ENCODE results near the gene AQP12A.
"Not testable (repeated sequence)": the region's sequence is repeated elsewhere in the genome, so short reads cannot be mapped to it uniquely, and the experiment has no call there.

AQP12A gene, protein sequence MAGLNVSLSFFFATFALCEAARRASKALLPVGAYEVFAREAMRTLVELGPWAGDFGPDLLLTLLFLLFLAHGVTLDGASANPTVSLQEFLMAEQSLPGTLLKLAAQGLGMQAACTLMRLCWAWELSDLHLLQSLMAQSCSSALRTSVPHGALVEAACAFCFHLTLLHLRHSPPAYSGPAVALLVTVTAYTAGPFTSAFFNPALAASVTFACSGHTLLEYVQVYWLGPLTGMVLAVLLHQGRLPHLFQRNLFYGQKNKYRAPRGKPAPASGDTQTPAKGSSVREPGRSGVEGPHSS

DNA sequence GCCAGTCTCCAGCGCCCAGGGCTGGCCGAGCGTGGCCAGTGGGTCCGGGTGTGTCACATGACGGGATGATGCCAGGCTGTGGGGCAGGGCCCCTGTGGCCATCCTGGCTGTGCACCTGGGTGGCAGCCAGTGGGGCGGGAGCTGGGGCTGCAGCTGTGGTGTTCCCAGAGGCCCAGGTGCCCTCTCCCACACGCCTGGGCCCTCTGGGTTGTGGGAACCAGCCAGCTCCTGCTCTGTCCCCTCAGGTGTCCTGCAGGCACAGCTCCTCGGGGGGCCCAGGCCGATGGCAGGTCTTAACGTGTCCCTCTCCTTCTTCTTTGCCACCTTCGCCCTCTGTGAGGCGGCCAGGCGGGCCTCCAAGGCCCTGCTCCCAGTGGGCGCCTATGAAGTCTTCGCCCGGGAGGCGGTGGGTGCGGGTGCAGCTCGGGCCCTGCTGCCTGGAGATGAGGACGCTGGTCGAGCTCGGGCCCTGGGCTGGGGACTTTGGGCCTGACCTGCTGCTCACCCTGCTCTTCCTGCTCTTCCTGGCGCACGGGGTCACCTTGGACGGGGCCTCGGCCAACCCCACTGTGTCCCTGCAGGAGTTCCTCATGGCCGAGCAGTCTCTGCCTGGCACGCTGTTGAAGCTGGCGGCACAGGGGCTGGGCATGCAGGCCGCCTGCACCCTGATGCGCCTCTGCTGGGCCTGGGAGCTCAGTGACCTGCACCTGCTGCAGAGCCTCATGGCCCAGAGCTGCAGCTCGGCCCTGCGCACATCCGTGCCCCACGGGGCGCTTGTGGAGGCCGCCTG is at the start of gene AQP12A:
AQP12A (plus strand) TSS at position 236 of the 790 bp plus-strand sequence; CDS start at position 284, 48 bp downstream.
- not testable (repeated sequence) for DNase-seq

DNA sequence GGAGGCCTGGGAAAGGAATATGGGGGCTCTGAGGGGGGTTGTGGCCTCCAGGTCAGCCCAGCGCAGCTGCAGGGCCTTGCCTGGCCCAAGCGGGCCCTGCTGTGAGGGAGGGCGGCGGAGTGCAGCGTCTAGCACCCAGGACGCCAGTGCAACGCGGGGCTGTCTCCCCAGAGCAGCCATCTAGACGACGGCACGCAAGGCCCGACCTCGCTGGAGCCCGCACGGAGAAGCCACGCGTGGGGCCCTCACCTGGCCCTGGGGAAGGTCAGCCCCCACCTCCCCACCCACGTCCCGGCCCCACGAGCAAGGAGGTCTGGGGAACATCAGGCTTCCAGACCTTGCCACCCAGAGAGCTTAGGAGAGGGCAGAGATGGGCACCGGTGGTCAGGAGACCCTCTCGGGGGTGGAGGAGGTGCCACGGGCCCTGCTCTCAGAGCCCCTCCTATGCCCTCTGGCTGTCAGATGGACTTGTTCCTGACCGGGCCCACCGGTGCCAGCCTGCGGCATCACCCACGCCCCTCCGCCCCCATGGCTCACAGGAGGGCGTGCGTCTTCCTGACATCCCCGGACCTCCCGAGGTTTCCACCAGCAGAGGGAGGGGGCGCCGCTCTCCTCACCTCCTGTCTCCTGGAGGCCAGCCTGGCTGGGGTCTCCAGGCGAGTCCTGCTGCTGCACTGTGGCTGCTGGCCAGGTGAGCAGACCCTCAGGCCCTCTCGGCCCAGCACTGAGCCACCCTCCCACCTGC is 49.4 kb upstream of the AQP12A start:
- no peak for DNase-seq

DNA sequence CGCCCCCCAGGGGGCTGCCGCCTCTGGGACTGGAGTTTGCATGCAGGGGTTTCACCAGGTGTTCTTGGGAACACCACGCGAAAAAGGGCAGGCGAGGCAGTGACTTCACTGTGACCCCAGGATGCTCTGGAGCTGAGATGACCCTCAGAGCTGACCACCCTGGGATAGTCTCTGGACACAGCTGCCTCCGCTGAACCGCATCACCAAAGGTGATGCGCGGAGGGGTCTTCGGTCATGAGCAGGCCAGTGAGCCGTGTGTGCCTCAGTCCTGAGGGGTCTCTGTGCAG is 48.9 kb upstream of the AQP12A start:
- DNase-seq: no peak

DNA sequence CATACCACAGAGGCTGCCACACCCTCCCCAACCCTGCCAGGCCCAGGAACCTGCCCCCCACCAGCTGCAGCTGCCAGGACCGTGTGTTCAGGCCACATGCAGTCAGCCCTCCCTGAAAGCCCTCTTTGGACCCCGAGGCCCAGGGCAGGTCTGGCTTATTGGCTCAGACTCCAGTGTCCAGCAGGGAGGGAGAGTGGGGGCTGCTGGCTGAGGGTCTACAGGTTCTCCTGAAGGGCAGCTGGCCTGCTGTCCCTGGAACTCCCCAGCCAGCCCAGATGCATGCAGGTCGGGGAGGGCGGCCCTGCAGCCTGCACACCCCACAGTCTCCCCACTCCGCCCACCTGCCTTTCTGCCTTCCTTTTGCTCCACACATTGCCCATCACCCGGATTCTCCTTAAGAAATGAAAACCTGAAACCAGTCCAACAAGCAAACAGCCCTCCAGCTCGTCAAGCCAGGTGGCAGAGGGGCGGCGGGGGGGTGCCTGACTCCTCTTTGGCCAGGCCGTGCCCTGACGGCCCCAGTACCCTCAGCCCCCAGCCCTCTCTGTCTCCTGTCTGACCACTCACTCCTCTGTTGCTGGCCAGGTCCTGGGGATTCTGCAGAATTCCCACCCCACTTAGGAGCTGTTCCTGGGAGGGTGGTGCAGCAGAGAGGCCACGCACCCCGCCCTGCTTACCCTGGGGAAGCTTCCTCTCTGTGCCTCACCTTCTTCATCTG is 48.4 kb upstream of the AQP12A start:
- DNase-seq: no peak

DNA sequence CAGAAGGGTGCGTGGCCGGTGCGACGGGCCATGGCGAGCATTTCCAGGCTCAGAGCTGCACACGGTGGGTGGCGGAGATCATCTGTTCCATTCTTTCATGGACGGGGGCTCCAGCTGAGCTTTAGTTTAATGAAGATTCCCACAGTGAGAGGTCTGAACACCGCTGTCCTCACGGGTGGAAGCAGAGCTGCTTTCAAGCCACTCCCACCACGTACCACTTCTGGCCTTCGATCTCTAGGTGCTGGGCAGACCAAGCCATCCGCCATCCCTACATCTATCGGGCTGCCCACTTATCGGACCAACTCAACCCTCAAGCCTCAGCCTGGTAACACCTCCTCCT is 47.9 kb upstream of the AQP12A start:
- DNase-seq: no peak

DNA sequence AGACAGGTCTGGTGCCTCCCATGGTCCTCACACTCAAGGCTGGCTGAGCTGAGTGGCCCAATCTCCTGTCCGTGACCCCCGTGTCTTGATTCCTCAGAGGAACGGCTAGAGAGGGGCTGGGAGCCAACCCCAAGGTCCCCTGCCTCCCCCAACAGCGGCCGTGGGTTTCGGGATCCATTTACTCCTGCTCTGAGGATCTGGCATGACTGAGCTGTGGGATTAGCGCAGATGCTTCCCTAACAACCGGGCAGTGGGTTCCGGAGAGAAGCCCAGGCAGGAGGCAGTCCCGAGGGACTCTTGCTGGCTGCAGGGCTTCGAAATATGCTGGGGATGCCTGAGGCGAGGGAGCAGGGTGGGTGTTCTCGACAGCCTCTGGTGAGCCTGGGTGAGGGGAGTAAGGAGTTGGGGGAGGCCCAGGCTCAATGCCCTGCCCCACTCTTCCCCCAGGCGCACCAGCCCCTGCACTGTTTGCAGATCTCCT is 47.5 kb upstream of the AQP12A start:
- DNase-seq: no peak

DNA sequence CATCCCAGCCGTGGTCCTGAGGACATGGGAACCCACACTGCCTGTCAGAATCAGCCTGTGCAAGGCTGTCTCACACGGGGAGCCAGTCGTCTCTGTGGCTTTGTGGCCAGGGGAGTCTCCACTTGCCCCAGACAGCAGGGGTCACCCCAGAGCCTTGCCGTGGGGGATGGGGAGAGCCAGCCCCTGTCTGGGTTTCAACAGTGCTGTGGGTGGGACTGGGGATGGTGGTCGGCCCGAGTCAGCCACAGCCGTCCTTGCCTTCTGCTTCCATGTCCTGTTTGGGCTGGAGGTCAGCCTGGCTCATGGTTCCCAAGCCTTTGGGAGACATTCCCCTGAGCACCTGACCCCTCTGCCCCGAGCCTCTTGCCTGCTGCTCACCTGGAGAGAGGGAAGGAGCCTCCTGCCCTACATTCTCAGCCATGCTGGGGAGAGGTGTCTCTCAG is 46.8 kb upstream of the AQP12A start:
- no peak for DNase-seq

DNA sequence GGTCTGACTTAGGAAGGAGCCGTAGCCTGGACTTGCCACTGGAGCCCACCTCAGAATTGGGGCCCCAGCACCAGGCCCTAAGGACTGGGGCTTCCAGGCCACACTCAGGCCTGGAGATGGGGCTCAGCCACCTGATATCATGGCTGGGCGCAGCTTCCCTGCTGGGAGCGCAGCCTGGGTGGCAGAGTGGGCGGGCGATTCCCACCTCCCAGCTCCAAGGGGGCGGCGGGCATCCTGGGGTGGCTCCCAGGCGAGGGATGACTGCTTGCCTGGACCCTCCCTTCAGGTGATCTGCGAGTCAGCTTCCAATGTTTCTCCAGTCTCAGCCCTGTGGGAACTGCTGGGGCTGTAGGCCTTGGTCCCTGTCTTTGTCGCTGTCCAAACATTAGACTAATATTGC is 46.3 kb upstream of the AQP12A start:
- DNase-seq: no peak

DNA sequence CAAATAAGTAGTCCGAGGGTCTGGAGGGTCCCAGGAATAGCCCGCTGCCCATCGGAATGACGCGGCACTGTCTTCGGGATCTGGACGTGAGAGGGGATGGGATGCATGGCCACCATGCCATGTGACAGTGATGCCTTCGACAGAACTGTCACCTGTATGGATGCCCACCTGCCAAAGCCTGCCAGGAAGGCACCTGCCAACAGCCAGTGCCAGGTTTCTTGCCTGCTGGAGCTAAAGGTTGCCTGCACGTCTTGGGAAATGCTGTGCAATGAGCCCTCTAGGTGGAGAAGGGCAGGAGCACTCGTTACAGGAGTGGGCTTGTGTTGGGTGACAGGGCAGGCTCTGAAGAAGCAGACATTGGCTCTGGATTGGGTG is 45.9 kb upstream of the AQP12A start:
- no peak for DNase-seq

DNA sequence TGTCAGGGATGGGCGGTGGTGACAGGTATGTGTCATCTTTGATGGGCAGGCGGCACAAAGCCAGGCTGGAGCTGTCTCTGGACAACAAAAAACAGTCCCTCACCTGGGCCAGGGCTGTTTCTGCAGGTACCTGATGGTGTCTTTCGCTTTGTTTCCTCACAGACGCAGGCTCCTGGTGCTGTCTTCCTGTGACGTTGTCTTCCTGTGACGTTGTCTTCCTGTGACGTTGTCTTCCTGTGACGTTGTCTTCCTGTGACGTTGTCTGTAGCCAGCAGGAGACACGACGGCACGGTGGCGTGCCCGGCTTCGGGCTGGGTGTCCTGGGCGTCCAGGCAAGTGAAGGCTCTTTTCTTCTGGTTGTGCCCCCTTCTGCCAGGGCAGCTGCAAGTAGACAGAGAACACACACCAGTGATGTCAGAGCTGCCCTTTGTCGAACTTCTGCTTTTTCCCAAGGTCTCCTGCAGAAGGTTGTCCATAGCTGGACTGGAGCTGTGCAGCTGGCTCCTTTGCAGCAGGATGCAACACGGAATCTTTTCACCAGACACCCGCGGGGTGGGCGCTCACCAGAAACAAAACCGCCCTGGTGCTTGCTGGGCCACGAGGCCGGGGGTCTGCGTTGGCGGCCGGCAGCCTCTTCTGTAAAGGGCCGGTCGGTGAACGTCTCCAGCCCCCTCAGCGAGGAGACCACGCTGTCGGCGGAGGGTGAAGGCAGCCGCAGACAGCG is 45.3 kb upstream of the AQP12A start:
- no peak for DNase-seq

DNA sequence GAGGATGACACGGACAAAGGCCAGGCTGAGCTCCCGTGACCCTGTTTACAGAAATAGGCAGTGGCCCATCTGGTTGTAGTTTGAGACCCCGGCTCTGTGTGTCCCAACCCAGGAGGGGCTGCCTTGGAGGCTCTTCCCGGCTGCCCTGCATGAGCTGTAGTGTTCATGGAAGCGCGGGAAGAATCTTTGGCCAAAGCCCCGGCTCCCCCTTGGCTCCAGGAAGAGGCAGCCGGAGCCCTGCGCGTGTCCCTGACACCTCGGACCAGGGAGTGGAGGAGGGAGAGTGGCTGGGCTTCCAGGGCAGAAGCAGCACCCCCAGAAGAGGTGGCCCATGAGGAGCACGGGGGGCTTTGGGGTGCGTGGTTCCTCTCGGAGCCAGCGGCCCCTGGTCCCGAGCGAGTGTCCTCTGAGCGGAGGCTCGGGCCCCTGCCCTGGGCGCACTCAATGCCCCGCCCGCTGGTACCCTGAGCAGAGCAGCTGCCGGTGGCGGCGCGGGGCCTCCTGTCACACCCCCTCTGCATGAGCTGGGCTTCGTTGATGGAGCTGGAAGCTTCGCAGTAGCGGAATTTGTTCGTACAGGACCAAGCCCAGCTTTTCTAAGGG is 44.7 kb upstream of the AQP12A start:
- no peak for DNase-seq

DNA sequence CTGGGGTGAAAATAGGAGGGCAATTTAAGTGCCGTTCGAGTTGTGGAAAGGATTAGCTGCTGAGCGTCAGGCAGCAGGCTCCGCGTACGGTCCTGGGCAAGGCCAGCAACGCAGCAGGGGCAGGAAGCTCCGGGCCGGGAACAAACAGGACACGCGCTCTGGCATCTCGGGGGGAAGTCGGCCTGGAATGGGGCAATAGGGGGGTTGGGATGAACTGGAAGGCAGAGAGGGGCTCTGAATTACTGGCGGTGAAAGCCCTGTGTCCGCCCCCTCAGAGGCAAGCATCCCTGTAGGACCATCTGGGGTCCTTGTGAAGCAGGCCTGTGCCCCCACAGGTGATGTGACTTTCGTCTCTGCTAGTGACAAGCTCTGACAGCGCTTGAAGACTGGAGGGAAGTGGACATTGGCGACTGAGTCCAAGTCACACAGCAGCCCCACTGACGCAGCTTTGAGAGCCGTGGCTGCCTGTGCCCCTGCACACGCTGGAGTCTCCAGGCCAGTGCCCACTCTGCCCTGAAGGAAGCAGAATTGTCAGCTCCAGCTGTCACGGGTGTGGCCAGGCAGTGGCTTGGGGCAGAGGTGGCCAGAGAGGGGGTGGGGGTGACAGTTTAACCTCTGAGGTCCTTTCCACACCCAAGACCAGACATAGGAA is 44.0 kb upstream of the AQP12A start:
- DNase-seq: no peak

DNA sequence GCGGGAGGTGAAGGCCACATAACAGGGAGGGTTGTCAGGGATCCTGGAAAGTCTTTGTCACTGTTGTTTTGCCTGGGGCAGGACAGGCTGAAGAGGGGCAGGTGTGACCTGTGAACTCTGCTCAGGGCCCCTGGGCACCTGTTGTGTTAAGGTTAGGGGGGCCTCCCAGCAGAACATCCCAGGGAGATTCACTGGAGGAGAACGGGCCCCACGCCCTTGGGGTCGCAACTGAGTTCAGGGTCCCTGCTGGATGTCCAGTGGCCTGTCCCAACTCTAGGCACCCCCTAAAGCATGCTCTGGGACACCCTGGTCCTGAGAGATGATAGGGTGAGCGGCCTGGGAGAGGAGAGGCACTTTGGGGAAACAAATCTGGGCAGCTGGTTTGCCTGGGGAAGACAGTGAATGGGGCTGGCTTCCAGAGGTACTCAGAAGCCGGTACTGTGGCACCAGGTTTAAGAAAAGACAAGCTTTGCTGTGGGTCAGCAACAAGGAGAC is 43.5 kb upstream of the AQP12A start:
- DNase-seq: no peak

DNA sequence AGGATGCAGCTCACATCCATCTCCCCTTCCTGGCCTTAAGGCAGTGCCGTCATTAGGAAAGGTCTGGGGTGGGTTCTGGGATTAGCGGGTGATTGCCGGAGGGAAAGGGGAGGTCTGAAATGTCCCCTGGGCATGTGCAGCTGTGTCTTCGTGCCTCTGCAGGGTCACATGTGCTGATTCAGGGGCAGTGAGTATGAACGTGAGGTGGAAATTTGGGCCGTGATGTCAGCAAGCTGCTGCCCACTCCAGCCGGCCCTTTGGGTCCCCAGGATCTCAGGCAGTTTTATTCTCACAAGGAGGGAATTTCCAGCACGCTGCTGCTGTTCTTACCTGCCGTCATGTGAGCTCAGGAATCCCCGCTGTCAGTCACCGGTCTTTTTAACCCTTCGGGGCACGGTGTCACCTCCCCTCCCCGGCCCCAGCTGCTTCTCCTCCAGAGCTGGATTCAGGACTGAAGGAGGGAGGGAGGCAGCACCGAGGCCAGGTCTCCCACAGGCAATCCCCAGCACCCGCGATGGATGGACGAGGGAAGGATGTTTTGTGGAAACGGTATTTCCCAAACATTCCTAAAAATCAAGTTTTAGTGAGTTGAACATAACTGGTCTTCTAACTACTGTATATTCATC is 42.9 kb upstream of the AQP12A start:
- no peak for DNase-seq

DNA sequence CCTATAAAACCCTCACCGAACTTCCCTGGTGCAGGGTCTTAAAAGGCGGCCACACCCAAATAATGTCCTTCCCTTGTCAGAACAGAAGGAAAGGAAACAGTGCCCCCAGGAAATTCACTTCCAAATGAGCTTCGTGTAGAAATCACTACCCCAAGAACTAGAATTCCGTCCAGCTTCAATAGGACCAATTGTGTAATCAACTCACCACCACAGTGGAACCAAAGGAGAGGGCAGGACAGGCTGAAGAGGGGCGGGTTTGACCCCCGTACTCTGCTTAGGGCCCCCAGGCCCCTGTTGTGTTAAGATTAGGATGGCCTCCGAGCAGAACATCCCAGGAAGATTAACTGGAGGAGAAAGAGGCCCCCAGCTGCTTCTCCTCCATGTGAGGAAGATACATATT is 42.3 kb upstream of the AQP12A start:
- DNase-seq: no peak

DNA sequence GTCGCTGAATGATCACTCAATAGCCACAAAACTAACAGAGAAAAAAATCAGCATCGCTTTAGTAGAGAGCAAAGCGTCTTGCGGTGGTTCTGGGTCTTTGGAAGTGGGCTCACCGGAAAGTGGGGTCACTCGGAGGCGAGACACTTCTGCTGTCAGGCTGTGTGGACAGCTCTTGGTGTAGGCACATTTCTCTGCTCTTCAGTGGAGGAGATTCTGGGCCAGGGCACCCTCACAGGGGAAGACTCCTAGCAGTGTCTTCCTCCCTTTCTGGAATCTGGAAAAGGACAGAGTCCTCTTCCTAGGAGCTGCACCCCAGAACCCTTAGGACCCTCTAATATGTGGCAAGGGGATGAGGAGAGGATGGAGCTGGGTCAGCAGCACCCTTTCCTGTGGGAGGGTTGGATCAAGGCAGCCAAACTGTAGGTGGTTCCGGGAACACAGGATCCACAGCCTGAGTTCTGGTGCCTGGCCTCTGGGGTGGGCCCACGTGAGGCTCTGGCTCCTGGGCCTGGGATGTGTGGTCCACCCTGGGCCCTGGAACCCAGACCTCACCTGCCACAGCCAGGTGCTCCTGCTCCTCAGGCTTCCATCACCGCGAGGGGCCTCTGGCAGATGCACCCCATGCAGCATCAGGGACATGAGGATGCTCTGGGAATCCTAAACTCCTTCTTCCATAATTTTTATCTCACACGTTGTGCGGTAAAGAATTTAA is 41.3 kb upstream of the AQP12A start:
- DNase-seq: no peak

DNA sequence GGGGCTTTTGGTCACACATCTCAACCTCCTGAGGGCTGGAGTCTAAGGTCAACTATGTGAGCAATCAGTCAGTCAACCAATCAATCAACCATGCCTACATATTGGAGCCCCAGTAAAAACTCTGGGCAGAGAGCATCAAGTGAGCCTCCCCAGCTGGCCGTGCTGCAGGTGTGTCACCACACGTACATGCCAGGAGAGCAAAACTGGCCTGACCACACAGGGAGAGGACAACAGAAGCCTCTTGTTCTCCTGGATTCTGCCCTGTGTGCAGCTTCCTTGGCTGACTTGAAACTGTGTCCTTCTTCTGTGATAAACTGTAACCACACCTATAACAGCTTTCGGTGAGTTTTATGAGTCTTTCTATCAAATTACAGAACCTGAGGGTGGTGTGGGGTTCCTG is 40.5 kb upstream of the AQP12A start:
- no peak for DNase-seq

DNA sequence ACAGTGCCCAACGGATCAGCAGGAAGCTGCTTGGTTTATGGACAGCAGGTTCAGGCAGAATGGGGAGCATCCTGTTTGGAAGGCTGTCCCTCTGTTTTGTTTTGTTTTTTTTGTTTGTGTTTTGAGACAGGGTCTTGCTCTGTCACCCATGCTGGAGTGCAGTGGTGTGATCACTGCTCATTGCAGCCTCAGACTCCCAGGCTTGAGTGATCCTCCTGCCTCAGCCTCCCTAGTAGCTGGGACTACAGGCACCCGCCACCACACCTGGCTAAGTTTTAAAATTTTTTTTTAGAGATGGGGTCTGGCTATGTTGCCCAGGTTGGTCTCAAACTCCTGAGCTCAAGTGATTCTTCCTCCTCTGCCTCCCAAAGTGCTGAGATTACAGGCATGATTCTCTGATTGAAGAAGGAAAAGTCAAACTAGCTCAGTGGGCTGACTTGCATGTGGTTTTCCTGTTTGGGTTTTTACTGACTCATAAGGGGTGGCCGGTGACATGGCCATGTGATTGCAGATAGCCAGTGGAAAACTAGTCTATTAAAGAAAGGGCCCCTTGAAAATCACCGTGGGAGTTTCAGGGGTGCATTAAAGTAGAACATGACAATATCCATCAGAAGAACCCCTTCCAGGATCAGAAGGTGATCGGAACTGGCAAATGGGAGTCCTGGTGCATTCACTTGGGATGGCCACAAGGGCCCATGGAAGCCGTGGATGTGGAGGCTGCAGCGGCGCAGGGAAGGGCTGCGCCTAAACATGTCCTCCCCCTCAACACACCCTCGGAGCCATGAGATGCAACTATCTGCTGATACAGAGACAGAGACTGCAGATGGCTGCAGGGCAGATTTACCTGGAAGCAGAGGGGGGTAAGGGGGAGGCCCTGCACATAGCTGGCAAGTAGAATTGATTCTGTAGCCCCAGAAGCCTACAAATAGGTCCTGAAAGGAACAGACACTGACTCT is 35.5 kb upstream of the AQP12A start:
- DNase-seq: no peak

DNA sequence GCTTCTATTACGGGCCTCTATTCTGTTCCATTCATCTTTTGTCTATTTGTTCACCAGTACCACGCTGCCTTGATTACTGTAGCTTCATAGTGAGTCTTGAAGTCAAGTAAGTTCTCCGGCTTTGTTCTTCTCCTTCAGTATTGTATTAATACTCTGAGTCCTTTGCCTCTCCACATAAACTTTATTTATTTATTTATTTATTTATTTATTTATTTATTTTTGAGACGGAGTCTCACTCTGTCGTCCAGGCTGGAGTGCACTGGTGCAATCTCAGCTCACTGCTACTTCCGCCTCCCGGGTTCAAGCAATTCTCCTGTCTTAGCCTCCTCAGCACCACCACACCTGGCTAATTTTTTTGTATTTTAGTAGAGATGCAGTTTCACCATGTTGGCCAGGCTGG is 31.8 kb upstream of the AQP12A start:
- DNase-seq: not testable (repeated sequence)
